Gastrocnemius medialis (tissue), 4 donors: ENCODE results near the gene MINDY4. TPM values are rescaled to one million over a fixed set of nuclear protein-coding genes. Genes with fewer than 3 reads are reported as not detected.

Source experiments
- ATAC-seq, 2 donors: fragments of 150-250 bp; one replicate each; pipeline ENCODE4 v1.9.1; 2016
- DNase-seq, 2 donors: peaks; one replicate each; pipeline ENCODE4 v3.0.0-alpha.2; 2019
- H3K27ac ChIP-seq, 4 donors: fragments of 200-600 bp; sonication (generic); 1 replicate in 1 of 4; 2 replicates in 3 of 4; pipeline ENCODE4 v1.5.1; 2016 to 2018; ENCODE audit warnings: mild to moderate bottlenecking in 2 of 4, moderate library complexity in 1 of 4
- H3K27me3 ChIP-seq, 3 donors: fragments of 200-600 bp; sonication (generic) in 2 of 3; 1 replicate in 1 of 3; 2 replicates in 2 of 3; pipeline versions ENCODE4 v1.5.1 to v1.6.0; 2016 to 2019; ENCODE audit warnings: mild to moderate bottlenecking in 1 of 3, moderate library complexity in 1 of 3
- H3K36me3 ChIP-seq, 2 donors: fragments of 200-600 bp; sonication (generic) in 1 of 2; one replicate each; pipeline ENCODE4 v1.5.1; 2017 to 2018
- H3K4me1 ChIP-seq, 2 donors: fragments of 200-600 bp; sonication (generic) in 1 of 2; one replicate each; pipeline ENCODE4 v1.5.1; 2016 to 2017; ENCODE audit warnings: mild to moderate bottlenecking in 2 of 2
- H3K4me3 ChIP-seq, 4 donors: fragments of 200-600 bp; sonication (generic) in 3 of 4; 1 replicate in 1 of 4; 2 replicates in 3 of 4; pipeline ENCODE4 v1.5.1; 2016 to 2019; ENCODE audit warnings: mild to moderate bottlenecking in 2 of 4
- H3K9me3 ChIP-seq, 3 donors: fragments of 200-600 bp; sonication (generic) in 2 of 3; 1 replicate in 1 of 3; 2 replicates in 2 of 3; pipeline ENCODE4 v1.5.1; 2016 to 2019
- CTCF ChIP-seq, 5 experiments: fragments of 450-650 bp in 3 of 5; fragments of 200-600 bp in 2 of 5; sonication (generic) in 2 of 5; IDR thresholded peaks in 4 of 5; conservative IDR thresholded peaks in 1 of 5; 1 replicate in 4 of 5; 2 replicates in 1 of 5; pipeline ENCODE4 v1.5.1; 2016 to 2019; ENCODE audit warnings: antibody characterized with exemption in 5 of 5, mild to moderate bottlenecking in 3 of 5, moderate library complexity in 3 of 5
- POLR2A ChIP-seq, 2 donors: fragments of 450-650 bp; IDR thresholded peaks; one replicate each; pipeline ENCODE4 v1.6.1; 2017; ENCODE audit warnings: antibody characterized with exemption in 2 of 2, mild to moderate bottlenecking in 2 of 2, moderate library complexity in 2 of 2
- in situ Hi-C, 4 donors: fragments of 200-750 bp; cut with MboI; loops; one replicate each; pipeline versions ENCODE4 v1.15.0 to v1.8.0; 2017; ENCODE audit warnings: low sequenced_read_pairs in 4 of 4
- intact Hi-C: fragments of 100-400 bp; cut with DNase I; formaldehyde crosslinking; loops from one replicate; pipeline ENCODE4 v1.15.1; 2023; ENCODE audit warnings: low total_unique reads
- total RNA-seq, 4 donors: library from RNA; depleted of rRNA; stranded (reverse); fragments of >200 nt; gene quantifications; one replicate each; pipeline versions ENCODE4 v1.1.0 to v1.2.3, GENCODE V29; 2016

MINDY4 gene
- total RNA-seq, 4 donors from 2014 or later, result 1.4 to 4.3 (median 3.0) TPM

GRCh38 chr7:30867483-30867882 is 96.3 kb downstream of the MINDY4 start:
- peaks cover 0 to 23% of the 10 kb centered on the region in 2 donors for H3K4me1 ChIP-seq
- no peak overlapping the region for H3K4me3 ChIP-seq
- H3K27me3 ChIP-seq, result no peaks in the 10 kb centered on the region
- intact Hi-C loops (no loop called here), in situ Hi-C loops (no loop called here)
- H3K36me3 ChIP-seq, result no peaks in the 10 kb centered on the region
- TF ChIP-seq CTCF (IDR thresholded peaks at IDR 0.05 in 4 of 5, conservative IDR thresholded peaks at IDR 0.05 in 1 of 5) (no peak), POLR2A (IDR thresholded peaks at IDR 0.05) (no peak)
- H3K27ac ChIP-seq, result peak overlapping the region in 2 of 4 donors; percentile 12 to 40
- DNase-seq, result no peak
- no peak for ATAC-seq
- H3K9me3 ChIP-seq, result no peaks in the 10 kb centered on the region

- Histone ChIP-seq H3K36me3 (no peaks in the 10 kb centered on the region), H3K9me3 (no peaks in the 10 kb centered on the region), H3K4me3 (no peak overlapping the region), H3K27ac (peak overlapping the region in 3 of 4 donors; percentile 30 to 57 (median 54)), H3K4me1 (peaks cover 0 to 16% of the 10 kb centered on the region in 2 donors), H3K27me3 (no peaks in the 10 kb centered on the region)
- in situ Hi-C loops (no loop called here), intact Hi-C loops (no loop called here)
- no peak for DNase-seq
- TF ChIP-seq CTCF (IDR thresholded peaks at IDR 0.05 in 4 of 5, conservative IDR thresholded peaks at IDR 0.05 in 1 of 5) (no peak), POLR2A (IDR thresholded peaks at IDR 0.05) (no peak)
- peak; percentile 53 to 62 for ATAC-seq
Measured at GRCh38 chr7:30869794-30870611, 98.8 kb downstream of the MINDY4 start.

GRCh38 chr7:30870821-30871518 is 99.8 kb downstream of the MINDY4 start:
- ATAC-seq, result no peak
- Histone ChIP-seq H3K27me3 (no peaks in the 10 kb centered on the region), H3K4me1 (peaks cover 0 to 16% of the 10 kb centered on the region in 2 donors), H3K4me3 (no peak overlapping the region), H3K27ac (peak overlapping the region in 3 of 4 donors; percentile 30 to 53 (median 52)), H3K36me3 (no peaks in the 10 kb centered on the region), H3K9me3 (no peaks in the 10 kb centered on the region)
- TF ChIP-seq CTCF (IDR thresholded peaks at IDR 0.05 in 4 of 5, conservative IDR thresholded peaks at IDR 0.05 in 1 of 5) (no peak), POLR2A (IDR thresholded peaks at IDR 0.05) (no peak)
- in situ Hi-C loops, result no loop called here
- intact Hi-C loops, result no loop called here
- DNase-seq, result no peak

GRCh38 chr7:30871655-30872054 is 100.4 kb downstream of the MINDY4 start:
- Histone ChIP-seq H3K36me3 (no peaks in the 10 kb centered on the region), H3K27me3 (no peaks in the 10 kb centered on the region), H3K4me1 (peaks cover 0 to 11% of the 10 kb centered on the region in 2 donors), H3K9me3 (no peaks in the 10 kb centered on the region), H3K27ac (no peak overlapping the region), H3K4me3 (no peak overlapping the region)
- ATAC-seq (no peak), DNase-seq (no peak)
- intact Hi-C loops (no loop called here), in situ Hi-C loops (no loop called here)
- TF ChIP-seq POLR2A (IDR thresholded peaks at IDR 0.05) (no peak), CTCF (IDR thresholded peaks at IDR 0.05 in 4 of 5, conservative IDR thresholded peaks at IDR 0.05 in 1 of 5) (no peak)
